K562 (cell line): ENCODE measurements around the gene PPT2. TPM values are rescaled to one million over a fixed set of nuclear protein-coding genes. Genes with fewer than 3 reads are reported as not detected.
A peak's percentile ranks its signal among the peaks of the same experiment; 100 is the strongest.

Source experiments
- BRD4 ChIP-seq: fragments of 200-600 bp; sonication (generic); IDR thresholded peaks from 2 replicates; pipeline ENCODE4 v1.6.1; 2017; ENCODE audit warnings: inconsistent platforms
- CBX5 ChIP-seq: IDR thresholded peaks from 2 replicates; pipeline ENCODE4 v1.6.1; 2014; ENCODE audit warnings: low read depth, borderline replicate concordance
- CHD2 ChIP-seq: IDR thresholded peaks from 2 replicates; pipeline ENCODE4 v1.6.1; 2011; ENCODE audit warnings: low read depth, low read length
- FOXK2 ChIP-seq, 2 experiments: fragments of 450-650 bp; IDR thresholded peaks in 1 of 2; conservative IDR thresholded peaks in 1 of 2; 2 replicates each; pipeline ENCODE4 v1.6.1; 2016; ENCODE audit warnings: low read depth in 2 of 2, mild to moderate bottlenecking in 1 of 2
- MIER1 ChIP-seq: fragments of 450-650 bp; IDR thresholded peaks from 2 replicates; pipeline ENCODE4 v1.6.1; 2016; ENCODE audit warnings: antibody characterized with exemption, mild to moderate bottlenecking, low read depth
- NCOA1 ChIP-seq: fragments of 450-650 bp; IDR thresholded peaks from 2 replicates; pipeline ENCODE4 v1.6.1; 2016; ENCODE audit warnings: low read depth
- NCOA6 ChIP-seq: fragments of 450-650 bp; IDR thresholded peaks from 2 replicates; pipeline ENCODE4 v1.6.1; 2017; ENCODE audit warnings: mild to moderate bottlenecking
- RB1 ChIP-seq: fragments of 450-650 bp; IDR thresholded peaks from 2 replicates; pipeline ENCODE4 v1.6.1; 2017; ENCODE audit warnings: low read depth, mild to moderate bottlenecking
- TEAD2 ChIP-seq: fragments of 450-650 bp; IDR thresholded peaks from 2 replicates; pipeline ENCODE4 v1.6.1; 2016; ENCODE audit warnings: missing genetic modification characterization, control low read depth, missing compliant biosample characterization
- TOE1 ChIP-seq, 2 experiments: fragments of 450-650 bp in 1 of 2; sonication (generic) in 1 of 2; formaldehyde crosslinking in 1 of 2; IDR thresholded peaks; 2 replicates each; pipeline versions ENCODE4 v1.7.1 to v1.8.0; 2016 to 2022; ENCODE audit warnings: borderline replicate concordance in 2 of 2, mild to moderate bottlenecking in 2 of 2, antibody characterized with exemption in 1 of 2, inconsistent platforms in 1 of 2, low read depth in 1 of 2, missing genetic modification reagents in 1 of 2, moderate library complexity in 1 of 2
- ZEB2 ChIP-seq: fragments of 450-650 bp; IDR thresholded peaks from 2 replicates; pipeline ENCODE4 v1.6.1; 2016
- ZNF12 ChIP-seq: sonication (generic); formaldehyde crosslinking; IDR thresholded peaks from 2 replicates; pipeline ENCODE4 v1.4.0; 2020; ENCODE audit warnings: mild to moderate bottlenecking, missing genetic modification reagents
- ZNF408 ChIP-seq: fragments of 250-450 bp; sonication (Bioruptor Pico); IDR thresholded peaks from 2 replicates; pipeline ENCODE4 v1.4.0; 2020; ENCODE audit warnings: low read depth, mild to moderate bottlenecking, moderate library complexity
- polyA plus RNA-seq, 8 experiments: library from polyadenylated mRNA; depleted of rRNA in 4 of 8; stranded (reverse) in 5 of 8; unstranded in 3 of 8; fragments of >200 nt; fragmentation: Nextera tagmentation in 2 of 8; fragmentation: Illumina TruSeq in 1 of 8; extraction: Ambion mirVana in 2 of 8; extraction: Trizol in 1 of 8; gene quantifications; 2 replicates each; pipeline versions ENCODE4 v1.2.1 to v1.2.3, GENCODE V29; 2011 to 2014; ENCODE audit warnings: inconsistent platforms in 1 of 8, missing spikeins in 1 of 8
- total RNA-seq, 7 experiments: library from RNA; depleted of rRNA in 6 of 7; stranded (reverse); fragments of >200 nt in 6 of 7; fragmentation: Illumina TruSeq in 2 of 7; extraction: Trizol in 2 of 7; gene quantifications; 2 replicates each; pipeline versions ENCODE4 v1.2.1 to v1.2.3, GENCODE V29; 2011 to 2021; ENCODE audit warnings: low replicate concordance in 1 of 7
- TF ChIP-seq, protein P1 (sequence below): fragments of 450-650 bp; IDR thresholded peaks from 2 replicates; pipeline ENCODE4 v1.6.1; 2016; ENCODE audit warnings: low read depth
- TF ChIP-seq, protein P2 (sequence below), 2 experiments: fragments of 200-800 bp in 1 of 2; sonication (Bioruptor generic) in 1 of 2; sonication (generic) in 1 of 2; formaldehyde crosslinking in 1 of 2; IDR thresholded peaks in 1 of 2; conservative IDR thresholded peaks in 1 of 2; 2 replicates each; pipeline versions ENCODE4 v1.5.0 to v1.6.1; 2016 to 2020; ENCODE audit warnings: missing compliant biosample characterization in 1 of 2, missing genetic modification characterization in 1 of 2, missing genetic modification reagents in 1 of 2
- TF ChIP-seq, protein P3 (sequence below): fragments of 250-450 bp; sonication (Bioruptor Pico); IDR thresholded peaks from 2 replicates; pipeline ENCODE4 v1.8.0; 2021; ENCODE audit warnings: moderate library complexity, mild to moderate bottlenecking, inconsistent platforms

The PPT2 gene
- total and polyA plus RNA-seq, 9 of the 15 experiments (the other 6 are each of a cell fraction or from before 2014, with no cell fraction given), result 27.4 to 98.8 (median 69.9) TPM

DNA sequence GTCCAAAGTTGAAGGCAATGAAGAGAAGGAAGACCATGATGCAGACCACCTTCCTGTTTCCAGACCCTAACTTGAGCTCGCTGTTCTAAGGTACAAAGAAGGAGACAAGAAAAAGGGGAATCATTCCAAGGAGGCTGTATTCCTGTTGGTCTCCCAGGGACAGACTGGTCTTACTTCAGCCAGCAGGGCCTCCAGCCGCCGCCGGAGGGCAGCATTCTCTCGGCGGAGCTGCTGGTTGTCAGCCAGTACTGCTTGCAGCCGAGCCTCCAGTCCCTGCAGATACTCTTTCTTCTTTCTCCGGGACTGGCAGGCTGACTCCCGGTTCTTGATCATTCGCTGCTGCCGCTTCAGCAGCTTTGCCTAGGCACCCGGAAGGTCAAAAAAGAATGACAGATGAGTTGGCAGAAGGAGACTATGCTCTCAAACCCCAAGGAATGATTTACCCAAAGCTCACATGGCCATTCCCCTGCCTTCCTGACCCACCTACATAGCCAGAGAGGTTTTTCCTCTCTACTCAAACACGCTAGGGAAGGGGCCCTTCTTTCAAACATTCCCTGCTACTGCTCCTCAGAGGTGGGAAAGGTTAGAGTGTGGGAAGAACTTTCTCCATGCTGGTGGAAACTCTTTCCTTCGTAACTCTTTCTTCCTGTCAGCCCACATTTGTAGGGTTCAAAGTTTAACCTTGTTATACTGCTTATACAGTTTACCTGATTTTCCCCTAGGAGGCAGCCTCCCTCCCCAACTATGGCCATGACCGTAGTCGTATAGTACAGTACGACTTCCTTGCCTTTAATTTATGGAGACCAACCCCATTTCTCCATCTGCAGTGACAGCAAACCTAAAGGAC, 34.9 kb upstream of the PPT2 start (continued):
- TF ChIP-seq, protein P1, sequence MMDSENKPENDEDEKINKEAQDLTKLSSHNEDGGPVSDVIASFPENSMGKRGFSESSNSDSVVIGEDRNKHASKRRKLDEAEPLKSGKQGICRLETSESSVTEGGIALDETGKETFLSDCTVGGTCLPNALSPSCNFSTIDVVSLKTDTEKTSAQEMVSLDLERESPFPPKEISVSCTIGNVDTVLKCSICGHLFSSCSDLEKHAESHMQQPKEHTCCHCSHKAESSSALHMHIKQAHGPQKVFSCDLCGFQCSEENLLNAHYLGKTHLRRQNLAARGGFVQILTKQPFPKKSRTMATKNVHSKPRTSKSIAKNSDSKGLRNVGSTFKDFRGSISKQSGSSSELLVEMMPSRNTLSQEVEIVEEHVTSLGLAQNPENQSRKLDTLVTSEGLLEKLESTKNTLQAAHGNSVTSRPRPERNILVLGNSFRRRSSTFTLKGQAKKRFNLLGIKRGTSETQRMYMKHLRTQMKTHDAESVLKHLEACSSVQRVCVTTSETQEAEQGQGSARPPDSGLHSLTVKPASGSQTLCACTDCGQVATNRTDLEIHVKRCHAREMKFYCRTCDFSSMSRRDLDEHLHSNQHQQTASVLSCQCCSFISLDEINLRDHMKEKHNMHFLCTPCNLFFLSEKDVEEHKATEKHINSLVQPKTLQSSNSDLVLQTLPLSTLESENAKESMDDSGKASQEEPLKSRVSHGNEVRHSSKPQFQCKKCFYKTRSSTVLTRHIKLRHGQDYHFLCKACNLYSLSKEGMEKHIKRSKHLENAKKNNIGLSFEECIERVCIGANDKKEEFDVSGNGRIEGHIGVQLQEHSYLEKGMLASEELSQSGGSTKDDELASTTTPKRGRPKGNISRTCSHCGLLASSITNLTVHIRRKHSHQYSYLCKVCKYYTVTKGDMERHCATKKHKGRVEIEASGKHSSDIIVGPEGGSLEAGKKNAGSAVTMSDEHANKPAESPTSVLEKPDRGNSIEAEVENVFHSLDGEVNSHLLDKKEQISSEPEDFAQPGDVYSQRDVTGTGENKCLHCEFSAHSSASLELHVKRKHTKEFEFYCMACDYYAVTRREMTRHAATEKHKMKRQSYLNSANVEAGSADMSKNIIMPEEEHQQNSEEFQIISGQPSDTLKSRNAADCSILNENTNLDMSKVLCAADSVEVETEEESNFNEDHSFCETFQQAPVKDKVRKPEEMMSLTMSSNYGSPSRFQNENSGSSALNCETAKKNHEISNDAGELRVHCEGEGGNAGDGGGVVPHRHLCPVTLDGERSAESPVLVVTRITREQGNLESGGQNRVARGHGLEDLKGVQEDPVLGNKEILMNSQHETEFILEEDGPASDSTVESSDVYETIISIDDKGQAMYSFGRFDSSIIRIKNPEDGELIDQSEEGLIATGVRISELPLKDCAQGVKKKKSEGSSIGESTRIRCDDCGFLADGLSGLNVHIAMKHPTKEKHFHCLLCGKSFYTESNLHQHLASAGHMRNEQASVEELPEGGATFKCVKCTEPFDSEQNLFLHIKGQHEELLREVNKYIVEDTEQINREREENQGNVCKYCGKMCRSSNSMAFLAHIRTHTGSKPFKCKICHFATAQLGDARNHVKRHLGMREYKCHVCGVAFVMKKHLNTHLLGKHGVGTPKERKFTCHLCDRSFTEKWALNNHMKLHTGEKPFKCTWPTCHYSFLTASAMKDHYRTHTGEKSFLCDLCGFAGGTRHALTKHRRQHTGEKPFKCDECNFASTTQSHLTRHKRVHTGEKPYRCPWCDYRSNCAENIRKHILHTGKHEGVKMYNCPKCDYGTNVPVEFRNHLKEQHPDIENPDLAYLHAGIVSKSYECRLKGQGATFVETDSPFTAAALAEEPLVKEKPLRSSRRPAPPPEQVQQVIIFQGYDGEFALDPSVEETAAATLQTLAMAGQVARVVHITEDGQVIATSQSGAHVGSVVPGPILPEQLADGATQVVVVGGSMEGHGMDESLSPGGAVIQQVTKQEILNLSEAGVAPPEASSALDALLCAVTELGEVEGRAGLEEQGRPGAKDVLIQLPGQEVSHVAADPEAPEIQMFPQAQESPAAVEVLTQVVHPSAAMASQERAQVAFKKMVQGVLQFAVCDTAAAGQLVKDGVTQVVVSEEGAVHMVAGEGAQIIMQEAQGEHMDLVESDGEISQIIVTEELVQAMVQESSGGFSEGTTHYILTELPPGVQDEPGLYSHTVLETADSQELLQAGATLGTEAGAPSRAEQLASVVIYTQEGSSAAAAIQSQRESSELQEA, result no peak
- TF ChIP-seq BRD4, result no peak
- TF ChIP-seq, protein P2, sequence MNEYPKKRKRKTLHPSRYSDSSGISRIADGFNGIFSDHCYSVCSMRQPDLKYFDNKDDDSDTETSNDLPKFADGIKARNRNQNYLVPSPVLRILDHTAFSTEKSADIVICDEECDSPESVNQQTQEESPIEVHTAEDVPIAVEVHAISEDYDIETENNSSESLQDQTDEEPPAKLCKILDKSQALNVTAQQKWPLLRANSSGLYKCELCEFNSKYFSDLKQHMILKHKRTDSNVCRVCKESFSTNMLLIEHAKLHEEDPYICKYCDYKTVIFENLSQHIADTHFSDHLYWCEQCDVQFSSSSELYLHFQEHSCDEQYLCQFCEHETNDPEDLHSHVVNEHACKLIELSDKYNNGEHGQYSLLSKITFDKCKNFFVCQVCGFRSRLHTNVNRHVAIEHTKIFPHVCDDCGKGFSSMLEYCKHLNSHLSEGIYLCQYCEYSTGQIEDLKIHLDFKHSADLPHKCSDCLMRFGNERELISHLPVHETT (CRISPR knock-in tag; conservative IDR thresholded peaks at IDR 0.05 in 1 of 2, IDR thresholded peaks at IDR 0.05 in 1 of 2), result no peak
- TF ChIP-seq NCOA1, result no peak
- TF ChIP-seq MIER1, result no peak
- no peak for TF ChIP-seq FOXK2 (conservative IDR thresholded peaks at IDR 0.05 in 1 of 2, IDR thresholded peaks at IDR 0.05 in 1 of 2; ENCODE audit: low read depth in 2 of 2)
- TF ChIP-seq RB1, result peak; percentile 85
- TF ChIP-seq, protein P3, sequence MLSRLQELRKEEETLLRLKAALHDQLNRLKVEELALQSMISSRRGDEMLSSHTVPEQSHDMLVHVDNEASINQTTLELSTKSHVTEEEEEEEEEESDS, result no peak
- TF ChIP-seq CHD2, result no peak
- no peak for TF ChIP-seq ZNF408 (CRISPR knock-in tag)
- TF ChIP-seq NCOA6, result no peak
- TF ChIP-seq TEAD2 (tag), result no peak
- no peak for TF ChIP-seq ZEB2
- no peak for TF ChIP-seq CBX5
- no peak for TF ChIP-seq ZNF12 (CRISPR knock-in tag)
- no peak for TF ChIP-seq TOE1 (IDR thresholded peaks at IDR 0.05; ENCODE audit: borderline replicate concordance)
- peak; percentile 44; the same call in 1 of the 2 replicates for TF ChIP-seq TOE1 (CRISPR knock-in tag; IDR thresholded peaks at IDR 0.05; ENCODE audit: borderline replicate concordance, low read depth)
